Measurements from ENCODE around the gene MRPL30.

- TF ChIP-seq CTCF (conservative IDR thresholded peaks at IDR 0.05) (no peak), EZH2 (IDR thresholded peaks at IDR 0.05; ENCODE audit: low read depth) (no peak)
These were observed 2.0 kb downstream of the MRPL30 start for GRCh38 chr2:99183025-99183424.

All from PC-9 (cell line).